Measurements from ENCODE around the gene TMEM270.
A peak's percentile ranks its signal among the peaks of the same experiment; 100 is the strongest.
"Not testable (repeated sequence)": the region's sequence is repeated elsewhere in the genome, so short reads cannot be mapped to it uniquely, and the experiment has no call there.

The TMEM270 gene, protein sequence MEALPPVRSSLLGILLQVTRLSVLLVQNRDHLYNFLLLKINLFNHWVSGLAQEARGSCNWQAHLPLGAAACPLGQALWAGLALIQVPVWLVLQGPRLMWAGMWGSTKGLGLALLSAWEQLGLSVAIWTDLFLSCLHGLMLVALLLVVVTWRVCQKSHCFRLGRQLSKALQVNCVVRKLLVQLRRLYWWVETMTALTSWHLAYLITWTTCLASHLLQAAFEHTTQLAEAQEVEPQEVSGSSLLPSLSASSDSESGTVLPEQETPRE

DNA sequence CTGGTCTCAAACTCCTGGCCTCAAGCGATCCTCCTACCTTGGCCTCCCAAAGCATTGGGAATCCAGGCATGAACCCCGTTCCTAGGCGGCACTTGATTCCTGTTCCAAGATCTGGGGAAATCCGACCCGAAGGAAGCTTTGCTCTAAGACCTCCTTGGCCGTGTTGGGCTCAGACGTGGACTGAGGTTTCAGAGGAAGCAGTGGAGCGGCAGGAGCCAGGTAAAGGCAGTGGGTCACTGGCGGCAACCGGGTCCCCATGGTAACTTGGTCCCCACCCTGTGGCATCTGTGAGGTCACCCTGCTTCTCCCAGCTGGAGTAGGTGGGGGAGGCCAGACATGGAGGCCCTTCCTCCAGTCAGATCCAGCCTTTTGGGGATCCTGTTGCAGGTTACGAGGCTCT, at the start of gene TMEM270:
Gene TMEM270 (plus strand): TSS at position 301 of the 400 bp plus-strand sequence. CDS start 36 bp downstream, at position 337.
- no peak for TF ChIP-seq GATA1 (IDR thresholded peaks at IDR 0.05; ENCODE audit: low read depth, low read length)
- no peak for TF ChIP-seq POLR2A (IDR thresholded peaks at IDR 0.05; ENCODE audit: low read length)

DNA sequence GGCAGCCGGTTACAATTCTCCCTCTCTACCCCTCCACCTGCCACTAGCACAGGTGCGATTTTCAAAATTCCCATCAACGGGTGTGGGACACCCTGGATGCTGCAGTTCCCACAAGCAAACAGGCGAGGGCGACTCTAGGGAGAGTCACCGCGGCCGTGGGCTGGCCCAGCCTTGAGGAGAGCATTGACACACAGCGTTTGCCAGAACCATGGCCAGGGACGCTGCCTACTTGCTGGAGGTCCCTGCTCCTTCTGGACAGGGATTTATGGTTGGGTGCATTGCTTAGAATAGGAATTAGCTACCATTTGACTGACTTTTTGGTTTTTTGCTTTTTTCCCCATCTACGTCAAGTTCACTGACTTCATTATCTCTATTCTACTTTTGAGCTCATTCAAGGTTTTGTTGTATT, 49.2 kb upstream of the TMEM270 start:
- peak; percentile 65 to 79 for DNase-seq
- TF ChIP-seq POLR2A (IDR thresholded peaks at IDR 0.05; ENCODE audit: low read length) (no peak), GATA1 (IDR thresholded peaks at IDR 0.05; ENCODE audit: low read depth, low read length) (no peak)

More for the DNA sequence above, at the start of gene TMEM270:
- DNase-seq: no peak

DNA sequence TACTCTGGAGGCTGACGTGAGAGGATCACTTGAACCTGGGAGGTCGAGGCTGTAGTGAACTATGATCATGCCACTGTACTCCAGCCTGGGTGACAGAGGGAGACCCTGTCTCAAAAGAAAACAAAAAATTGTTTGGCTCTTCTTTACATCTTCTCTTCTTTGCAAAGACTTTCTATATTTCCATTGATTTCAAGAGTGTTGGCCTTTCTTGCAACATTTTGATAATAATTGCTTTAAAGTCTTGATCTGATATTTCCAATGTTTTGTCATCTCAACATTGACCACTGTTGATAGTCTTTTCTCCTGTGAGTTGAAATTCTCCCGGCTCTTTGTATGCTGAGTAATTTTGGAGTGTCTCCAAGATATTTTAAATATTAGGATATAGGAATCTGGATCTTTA, 48.0 kb upstream of the TMEM270 start:
- no peak for TF ChIP-seq POLR2A (IDR thresholded peaks at IDR 0.05; ENCODE audit: low read length)
- no peak for TF ChIP-seq GATA1 (IDR thresholded peaks at IDR 0.05; ENCODE audit: low read depth, low read length)
- no peak for DNase-seq

DNA sequence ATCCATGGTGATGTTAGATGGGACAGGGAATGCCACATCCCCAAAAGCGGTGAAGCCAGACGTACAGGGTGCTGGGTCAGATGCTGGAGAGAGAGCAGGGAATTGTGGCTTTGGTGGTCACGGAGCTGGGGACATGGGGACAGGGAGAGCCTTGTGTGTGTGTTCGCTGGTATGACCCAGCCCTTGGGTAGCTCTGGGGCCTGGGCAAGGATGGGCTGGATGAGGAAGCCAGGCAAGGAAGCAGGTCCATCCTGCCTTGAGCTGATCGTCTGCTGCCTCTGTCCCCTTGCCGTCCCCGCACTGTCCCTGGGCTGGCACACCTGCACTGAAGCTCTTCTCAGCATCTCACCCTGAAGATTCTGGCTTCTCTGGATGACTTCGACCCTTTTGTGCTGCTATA, 45.5 kb upstream of the TMEM270 start:
- DNase-seq: no peak
- TF ChIP-seq GATA1 (IDR thresholded peaks at IDR 0.05; ENCODE audit: low read depth, low read length) (no peak), POLR2A (IDR thresholded peaks at IDR 0.05; ENCODE audit: low read length) (no peak)

DNA sequence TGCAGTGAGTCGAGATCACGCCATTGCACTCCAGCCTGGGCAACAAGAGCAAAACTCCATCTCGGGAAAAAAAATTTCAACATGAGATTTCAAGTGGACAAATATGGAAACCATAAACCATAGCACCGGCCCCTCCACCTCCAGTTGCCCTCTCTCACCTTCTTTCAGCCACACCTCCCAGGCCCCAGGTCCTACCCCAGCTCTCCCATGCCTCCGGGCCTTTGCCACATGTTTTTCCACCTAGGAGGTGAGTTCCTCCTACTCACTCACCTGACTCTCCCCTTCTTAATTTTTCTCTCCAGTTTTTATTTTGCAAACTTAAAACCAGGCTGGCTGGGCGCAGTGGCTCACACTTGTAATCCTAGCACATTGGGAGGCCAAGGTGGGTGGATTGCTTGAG, 43.8 kb upstream of the TMEM270 start:
- TF ChIP-seq GATA1 (IDR thresholded peaks at IDR 0.05; ENCODE audit: low read depth, low read length): no peak
- TF ChIP-seq POLR2A (IDR thresholded peaks at IDR 0.05; ENCODE audit: low read length): no peak
- DNase-seq: no peak

DNA sequence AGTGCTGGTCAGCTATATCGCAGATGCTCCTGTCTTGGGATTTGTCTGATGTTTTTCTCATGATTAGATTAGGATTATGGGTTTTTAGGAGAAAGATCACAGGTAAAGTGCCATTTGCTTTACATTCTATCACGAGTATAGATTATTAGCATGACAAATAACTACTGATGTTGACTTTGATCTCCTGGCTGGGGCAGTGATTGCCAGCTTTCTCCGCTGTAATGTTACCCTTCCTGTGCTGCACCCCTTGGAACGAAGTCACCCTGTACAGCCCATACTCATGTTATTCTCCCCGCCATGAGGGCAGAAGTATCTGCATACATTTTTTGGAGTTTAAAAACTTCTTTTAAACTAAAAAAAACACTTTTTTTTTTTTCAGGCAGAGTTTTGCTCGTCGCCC, 40.9 kb upstream of the TMEM270 start:
- DNase-seq: no peak
- no peak for TF ChIP-seq GATA1 (IDR thresholded peaks at IDR 0.05; ENCODE audit: low read depth, low read length)
- no peak for TF ChIP-seq POLR2A (IDR thresholded peaks at IDR 0.05; ENCODE audit: low read length)

DNA sequence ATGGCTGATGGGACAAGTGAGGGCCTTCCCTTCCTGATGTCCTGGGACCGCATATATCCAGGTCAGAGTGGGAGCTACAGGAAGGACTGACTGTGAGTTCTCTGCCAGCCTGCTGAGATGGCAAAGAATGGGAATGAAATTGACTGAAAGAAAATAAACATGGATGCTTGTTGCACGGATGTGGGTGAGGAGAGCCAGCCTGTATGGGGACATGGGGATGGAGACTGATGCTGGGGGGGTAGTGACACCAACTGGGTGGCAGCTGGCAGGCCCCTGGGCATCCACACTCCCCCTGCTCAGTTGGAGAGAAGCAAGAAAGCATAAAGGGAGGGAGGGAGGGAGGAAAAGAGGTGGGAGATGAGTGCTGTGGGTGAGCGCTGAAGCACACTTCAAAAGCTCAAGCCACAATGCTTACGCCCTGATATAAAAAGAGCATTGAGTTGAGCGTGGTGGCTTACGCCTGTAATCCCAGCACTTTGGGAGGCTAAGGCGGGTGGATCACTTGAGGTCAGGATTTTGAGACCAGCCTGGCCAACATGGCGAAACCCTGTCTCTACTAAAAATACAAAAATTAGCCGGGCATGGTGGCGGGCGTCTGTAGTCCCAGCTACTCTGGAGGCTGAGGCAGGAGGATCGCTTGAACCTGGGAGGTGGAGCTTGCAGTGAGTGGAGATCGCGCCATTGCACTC, 39.2 kb upstream of the TMEM270 start:
- DNase-seq: not testable (repeated sequence)

DNA sequence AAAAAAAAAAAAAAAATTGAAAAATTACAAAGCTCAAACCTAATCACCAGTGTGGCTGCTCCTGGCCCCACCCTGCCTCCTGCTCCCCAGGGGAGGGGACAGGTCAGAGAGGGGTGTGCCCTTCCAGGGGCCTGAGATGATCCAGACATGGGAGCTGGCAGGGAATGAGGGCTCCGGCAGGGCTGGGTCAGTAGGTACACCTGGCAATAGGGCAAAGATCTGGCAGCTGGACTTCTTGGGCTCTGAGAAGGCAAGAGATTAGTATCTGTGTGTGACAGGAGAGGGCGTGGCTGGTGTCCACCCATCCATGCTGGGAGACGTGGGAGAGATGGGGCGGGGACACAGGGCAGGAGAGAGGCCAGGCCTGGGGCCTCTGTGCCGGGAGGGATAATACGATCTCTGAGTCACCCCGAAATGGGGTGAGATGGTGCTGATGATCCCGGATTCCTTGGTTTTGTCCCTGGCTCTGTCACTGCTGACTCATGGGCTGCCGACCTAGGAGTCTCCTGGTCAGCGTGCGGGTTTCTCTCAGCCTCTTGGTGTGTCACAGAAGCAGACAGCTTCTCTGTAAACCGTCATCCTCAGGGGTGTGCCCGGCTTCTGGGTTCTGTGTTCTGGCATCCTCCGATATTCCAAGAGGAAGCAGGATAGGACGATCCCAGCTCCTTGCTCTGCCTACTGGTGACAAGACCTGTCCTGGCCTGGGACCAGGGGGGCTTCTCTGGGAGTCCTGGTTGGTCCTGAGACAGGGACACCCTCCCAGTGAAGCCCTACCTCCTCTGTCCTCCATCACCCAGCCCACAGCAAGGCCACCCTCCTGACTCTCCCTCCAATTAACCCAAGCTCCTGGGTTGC, 38.4 kb upstream of the TMEM270 start:
- peak; percentile 83 to 84 for DNase-seq
- TF ChIP-seq GATA1 (IDR thresholded peaks at IDR 0.05; ENCODE audit: low read depth, low read length): no peak
- TF ChIP-seq POLR2A (IDR thresholded peaks at IDR 0.05; ENCODE audit: low read length): no peak

DNA sequence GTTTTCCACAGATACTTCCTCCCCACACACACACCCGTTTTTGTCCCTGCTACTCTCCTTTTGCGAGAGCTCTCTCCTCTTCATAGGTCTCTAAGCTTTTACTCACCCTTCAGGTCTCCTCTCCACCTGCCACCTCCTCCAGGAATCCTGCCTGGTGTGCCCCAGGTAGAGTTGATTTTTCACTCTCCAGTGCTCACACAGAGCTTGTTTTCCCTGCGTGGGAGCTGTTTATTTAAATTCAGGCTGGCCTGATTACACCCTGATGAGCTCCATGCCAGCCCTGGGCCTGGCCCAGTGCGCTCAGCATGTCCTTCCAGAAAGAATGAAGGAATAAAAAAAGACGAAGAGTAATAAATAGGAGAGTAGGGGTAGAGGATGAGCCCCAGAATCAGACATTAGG, 37.7 kb upstream of the TMEM270 start:
- TF ChIP-seq POLR2A (IDR thresholded peaks at IDR 0.05; ENCODE audit: low read length): no peak
- TF ChIP-seq GATA1 (IDR thresholded peaks at IDR 0.05; ENCODE audit: low read depth, low read length): no peak
- DNase-seq: no peak

DNA sequence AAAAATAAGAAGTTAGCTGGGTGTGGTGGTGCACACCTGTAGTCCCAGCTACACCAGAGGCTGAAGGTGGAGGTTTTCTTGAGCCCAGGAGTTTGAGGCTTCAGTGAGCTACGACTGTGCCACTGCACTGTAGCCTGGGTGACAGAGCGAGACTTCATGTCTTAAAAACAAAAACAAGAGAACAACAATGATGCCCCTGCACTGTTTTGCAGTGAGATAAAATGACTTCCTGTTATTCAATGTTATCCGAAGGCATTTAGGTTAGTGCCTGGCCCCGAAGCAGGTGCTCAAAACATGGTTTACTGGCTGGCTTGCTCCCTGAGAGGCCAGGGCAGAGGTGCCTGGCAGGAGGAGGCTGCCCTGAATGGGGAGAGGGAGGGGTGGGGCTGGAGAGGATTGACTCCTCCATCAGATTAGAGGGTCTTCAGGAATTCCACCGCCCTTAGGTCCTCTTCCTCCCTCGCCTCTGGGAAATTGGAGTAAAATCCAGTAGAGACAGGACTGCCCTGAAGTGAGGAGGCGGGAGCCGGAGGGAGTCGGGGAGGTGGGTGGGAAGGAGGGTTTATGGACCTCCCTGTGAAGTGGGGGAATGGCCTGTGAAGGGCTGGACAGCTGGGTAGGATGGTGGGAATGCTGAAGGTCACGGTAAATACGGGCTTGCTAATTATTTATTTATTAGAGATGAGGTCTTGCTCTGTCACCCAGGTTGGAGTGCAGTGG, 36.9 kb upstream of the TMEM270 start:
- TF ChIP-seq GATA1 (IDR thresholded peaks at IDR 0.05; ENCODE audit: low read depth, low read length): no peak
- no peak for TF ChIP-seq POLR2A (IDR thresholded peaks at IDR 0.05; ENCODE audit: low read length)
- DNase-seq: no peak

DNA sequence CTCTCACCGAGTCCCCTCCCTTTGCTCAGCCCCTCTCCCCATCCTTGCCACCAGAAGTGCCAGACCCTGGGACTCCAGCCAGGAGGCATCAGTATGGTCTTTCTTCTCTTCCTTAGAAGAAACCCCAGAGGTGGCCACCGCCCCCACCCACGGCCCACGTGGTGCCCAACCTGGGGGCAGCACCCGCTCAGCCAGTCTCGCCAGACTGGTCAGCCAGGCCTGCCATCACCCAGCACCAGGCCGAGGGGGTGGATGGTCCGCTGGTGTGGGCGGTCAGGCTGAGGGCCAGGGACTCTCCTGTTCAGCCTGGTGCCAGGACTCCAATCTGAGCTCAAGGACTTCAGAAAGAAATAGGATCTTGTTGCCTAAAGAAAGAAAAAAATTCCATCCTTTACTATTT, 36.0 kb upstream of the TMEM270 start:
- no peak for DNase-seq
- no peak for TF ChIP-seq POLR2A (IDR thresholded peaks at IDR 0.05; ENCODE audit: low read length)
- TF ChIP-seq GATA1 (IDR thresholded peaks at IDR 0.05; ENCODE audit: low read depth, low read length): no peak

DNA sequence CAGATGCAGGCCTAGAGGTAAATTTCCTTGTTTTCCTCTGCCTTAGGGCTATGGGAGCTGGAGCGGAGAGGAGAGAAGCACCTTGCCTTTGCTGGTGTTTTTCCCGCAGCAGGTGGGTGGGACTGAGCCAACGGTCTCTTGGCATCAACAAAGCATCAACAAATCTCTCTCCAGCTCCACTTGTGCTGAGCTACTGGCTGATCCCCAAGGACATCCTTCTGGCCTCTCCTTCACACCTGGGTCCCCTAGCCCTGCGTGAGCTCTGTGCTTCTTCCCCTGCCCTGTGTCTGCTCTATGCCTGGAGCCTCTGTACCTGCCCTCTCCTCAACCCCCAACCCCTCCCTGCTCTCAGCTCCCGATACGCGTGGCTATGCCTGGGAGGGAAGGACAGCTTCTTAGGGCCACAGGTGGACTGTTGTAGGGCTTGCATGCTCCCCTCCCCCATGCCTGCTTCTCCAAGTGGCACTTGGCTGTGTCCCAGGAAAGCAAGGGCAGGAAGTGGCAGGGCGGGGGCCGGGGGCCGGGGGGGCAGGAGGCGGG, 33.3 kb upstream of the TMEM270 start:
- TF ChIP-seq POLR2A (IDR thresholded peaks at IDR 0.05; ENCODE audit: low read length) (no peak), GATA1 (IDR thresholded peaks at IDR 0.05; ENCODE audit: low read depth, low read length) (no peak)
- peak; percentile 55 to 65 for DNase-seq

DNA sequence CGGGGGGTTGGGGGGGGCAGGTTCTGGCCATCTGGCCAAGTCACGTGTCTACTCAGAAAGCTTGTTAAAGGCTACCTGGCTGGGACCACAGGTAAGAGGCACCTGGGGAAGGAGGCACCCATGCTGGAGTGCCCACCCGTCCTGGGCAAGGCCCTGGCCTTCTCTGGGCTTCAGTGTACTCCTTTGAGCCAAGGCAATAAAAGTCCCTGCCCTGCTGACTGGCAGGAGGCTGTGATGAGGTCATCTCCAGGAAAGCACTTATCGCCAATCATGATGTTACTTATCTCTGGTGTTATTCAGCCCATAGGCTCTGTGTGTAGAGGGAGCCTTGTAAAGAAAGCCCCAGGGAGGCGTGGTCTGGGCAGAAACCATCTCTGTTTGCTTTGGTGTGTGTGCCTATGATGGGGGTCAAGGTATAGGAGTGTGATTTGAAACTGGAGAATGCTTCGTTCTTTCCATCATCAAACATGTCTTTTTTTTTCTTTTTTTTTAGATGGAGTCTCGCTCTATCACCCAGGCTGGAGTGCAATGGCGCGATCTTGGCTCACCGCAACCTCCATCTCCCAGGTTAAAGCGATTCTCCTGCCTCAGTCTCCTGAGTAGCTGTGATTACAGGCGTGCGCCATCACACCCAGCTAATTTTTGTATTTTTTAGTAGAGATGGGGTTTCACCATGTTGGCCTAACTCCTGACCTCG, 32.7 kb upstream of the TMEM270 start:
- DNase-seq: peak; percentile 79 to 83
- TF ChIP-seq POLR2A (IDR thresholded peaks at IDR 0.05; ENCODE audit: low read length) (no peak), GATA1 (IDR thresholded peaks at IDR 0.05; ENCODE audit: low read depth, low read length) (no peak)

Data from erythroblast (primary cell).